Activated CD8-positive, alpha-beta T cell treated with anti-CD3 and anti-CD28 coated beads, Interleukin-2, amount 10 ng/mL, durations not matched to agents 7 days and 5 days (primary cell): ENCODE results near the gene TAF15. TPM values are rescaled to one million over a fixed set of nuclear protein-coding genes. Genes with fewer than 3 reads are reported as not detected.

Experiments used
- ATAC-seq: fragments of 150-1000 bp; cut with Tn5 transposase; one replicate; pipeline ENCODE4 v1.10.0; 2021; ENCODE audit warnings: moderate library complexity
- CTCF ChIA-PET: fragments of 350-600 bp; sonication (Branson Sonifier 250); formaldehyde crosslinking; loops from one replicate; lab custom pipeline; 2021; ENCODE audit warnings: antibody characterized with exemption; lab: Charles Lee
- POLR2A ChIA-PET: fragments of 350-600 bp; sonication (Branson Sonifier 250); formaldehyde crosslinking; loops from one replicate; lab custom pipeline; 2021; ENCODE audit warnings: antibody characterized with exemption; lab: Charles Lee
- DNase-seq: peaks from one replicate; pipeline ENCODE4 v3.0.0-alpha.2; 2020
- H3K27ac Mint-ChIP-seq: one replicate; pipeline ENCODE4 v1.8.0; 2021; ENCODE audit warnings: mild to moderate bottlenecking, mixed read lengths
- H3K27me3 Mint-ChIP-seq: one replicate; pipeline ENCODE4 v1.8.0; 2021; ENCODE audit warnings: low read depth, mixed read lengths
- H3K36me3 Mint-ChIP-seq: one replicate; pipeline ENCODE4 v1.8.0; 2021; ENCODE audit warnings: low read depth, mixed read lengths
- H3K4me1 Mint-ChIP-seq: one replicate; pipeline ENCODE4 v1.8.0; 2021; ENCODE audit warnings: low read depth, mixed read lengths
- H3K4me3 Mint-ChIP-seq: one replicate; pipeline ENCODE4 v1.8.0; 2021; ENCODE audit warnings: mild to moderate bottlenecking, mixed read lengths
- H3K9me3 Mint-ChIP-seq: one replicate; pipeline ENCODE4 v1.8.0; 2022; ENCODE audit warnings: mixed read lengths; ENCODE audit not compliant: insufficient read depth
- total RNA-seq, 2 experiments: library from RNA; stranded (reverse); gene quantifications; one replicate each; pipeline ENCODE4 v1.2.3, GENCODE V29; 2021

The TAF15 gene
- total RNA-seq, 2 experiments from 2014 or later = 336 to 341 TPM

GRCh38 chr17:35768797-35769196 is 40.5 kb upstream of the TAF15 start:
- Mint-ChIP-seq H3K4me3 (no peak overlapping the region), H3K4me1 (peaks cover 16% of the 10 kb centered on the region), H3K36me3 (no peaks in the 10 kb centered on the region), H3K9me3 (no peaks in the 10 kb centered on the region), H3K27ac (no peak overlapping the region), H3K27me3 (peaks cover 8% of the 10 kb centered on the region)
- ChIA-PET POLR2A (no interaction called here), CTCF (interaction anchor here (1.1 to 11.6 kb wide), 3 partner anchors 12 to 40 kb away, joined by 3 to 415 read pairs (median 3); partner anchors contain the start of gene TAF15)
- DNase-seq = no peak
- no peak for ATAC-seq

- ATAC-seq (no peak), DNase-seq (no peak)
- ChIA-PET CTCF (interaction anchor here (1.0 to 11.6 kb wide), 5 partner anchors 11 to 39 kb away, joined by 3 to 415 read pairs (median 3); partner anchors contain the start of gene TAF15), POLR2A (interaction anchor here (0.9 kb wide), 1 partner anchor 25 kb away, joined by 3 read pairs; no protein-coding TSS in a partner anchor)
- H3K27ac Mint-ChIP-seq = no peak overlapping the region
- no peak overlapping the region for H3K4me3 Mint-ChIP-seq
- peaks cover 8% of the 10 kb centered on the region for H3K4me1 Mint-ChIP-seq
- no peaks in the 10 kb centered on the region for H3K9me3 Mint-ChIP-seq
- H3K27me3 Mint-ChIP-seq = peaks cover 11% of the 10 kb centered on the region
- H3K36me3 Mint-ChIP-seq = no peaks in the 10 kb centered on the region
Measured at GRCh38 chr17:35769895-35770486, 39.3 kb upstream of the TAF15 start.

- H3K4me1 Mint-ChIP-seq = no peaks in the 10 kb centered on the region
- H3K27me3 Mint-ChIP-seq = peaks cover 18% of the 10 kb centered on the region
- DNase-seq (no peak), ATAC-seq (no peak)
- no peaks in the 10 kb centered on the region for H3K36me3 Mint-ChIP-seq
- H3K27ac Mint-ChIP-seq = no peak overlapping the region
- no peaks in the 10 kb centered on the region for H3K9me3 Mint-ChIP-seq
- H3K4me3 Mint-ChIP-seq = no peak overlapping the region
- CTCF ChIA-PET = no interaction called here
- POLR2A ChIA-PET = interaction anchor here (0.6 kb wide), 1 partner anchor 196 kb away, joined by 3 read pairs; no protein-coding TSS in a partner anchor
Measured at GRCh38 chr17:35773129-35773528, 36.2 kb upstream of the TAF15 start.

GRCh38 chr17:35773679-35774425 is 35.4 kb upstream of the TAF15 start:
- POLR2A ChIA-PET = no interaction called here
- no peak for DNase-seq
- Mint-ChIP-seq H3K27ac (no peak overlapping the region), H3K27me3 (peaks cover 19% of the 10 kb centered on the region), H3K4me3 (no peak overlapping the region), H3K9me3 (no peaks in the 10 kb centered on the region), H3K36me3 (no peaks in the 10 kb centered on the region), H3K4me1 (no peaks in the 10 kb centered on the region)
- CTCF ChIA-PET = interaction anchor here (1.4 kb wide), 1 partner anchor 10 kb away, joined by 5 read pairs; no protein-coding TSS in a partner anchor
- ATAC-seq = no peak

- no peaks in the 10 kb centered on the region for H3K36me3 Mint-ChIP-seq
- H3K27ac Mint-ChIP-seq = no peak overlapping the region
- peaks cover 21% of the 10 kb centered on the region for H3K27me3 Mint-ChIP-seq
- no peak overlapping the region for H3K4me3 Mint-ChIP-seq
- ATAC-seq (no peak), DNase-seq (no peak)
- H3K9me3 Mint-ChIP-seq = no peaks in the 10 kb centered on the region
- ChIA-PET POLR2A (no interaction called here), CTCF (interaction anchor here (1.4 kb wide), 2 partner anchors 10 to 374 kb away, joined by 3 to 5 read pairs; no protein-coding TSS in a partner anchor)
- no peaks in the 10 kb centered on the region for H3K4me1 Mint-ChIP-seq
Measured at GRCh38 chr17:35774499-35774898, 34.8 kb upstream of the TAF15 start.

GRCh38 chr17:35775039-35775438 is 34.2 kb upstream of the TAF15 start:
- POLR2A ChIA-PET = no interaction called here
- DNase-seq = no peak
- H3K27ac Mint-ChIP-seq = no peak overlapping the region
- no peak overlapping the region for H3K4me3 Mint-ChIP-seq
- no peaks in the 10 kb centered on the region for H3K4me1 Mint-ChIP-seq
- peaks cover 21% of the 10 kb centered on the region for H3K27me3 Mint-ChIP-seq
- no peaks in the 10 kb centered on the region for H3K9me3 Mint-ChIP-seq
- H3K36me3 Mint-ChIP-seq = no peaks in the 10 kb centered on the region
- CTCF ChIA-PET = interaction anchor here (0.9 to 3.8 kb wide), 3 partner anchors 8 to 374 kb away, joined by 3 to 25 read pairs (median 3); no protein-coding TSS in a partner anchor
- ATAC-seq = no peak

GRCh38 chr17:35775583-35775982 is 33.7 kb upstream of the TAF15 start:
- no peak for ATAC-seq
- H3K4me3 Mint-ChIP-seq = no peak overlapping the region
- H3K27ac Mint-ChIP-seq = no peak overlapping the region
- H3K4me1 Mint-ChIP-seq = no peaks in the 10 kb centered on the region
- DNase-seq = no peak
- ChIA-PET POLR2A (no interaction called here), CTCF (interaction anchor here (0.9 to 3.8 kb wide), 3 partner anchors 9 to 373 kb away, joined by 3 to 25 read pairs (median 3); no protein-coding TSS in a partner anchor)
- H3K27me3 Mint-ChIP-seq = peaks cover 21% of the 10 kb centered on the region
- H3K36me3 Mint-ChIP-seq = no peaks in the 10 kb centered on the region
- no peaks in the 10 kb centered on the region for H3K9me3 Mint-ChIP-seq

GRCh38 chr17:35778641-35779196 is 30.6 kb upstream of the TAF15 start:
- Mint-ChIP-seq H3K27me3 (peaks cover 21% of the 10 kb centered on the region), H3K27ac (no peak overlapping the region), H3K4me3 (no peak overlapping the region), H3K9me3 (no peaks in the 10 kb centered on the region), H3K4me1 (no peaks in the 10 kb centered on the region), H3K36me3 (no peaks in the 10 kb centered on the region)
- ATAC-seq (no peak), DNase-seq (no peak)
- POLR2A ChIA-PET = no interaction called here
- CTCF ChIA-PET = interaction anchor here (1.0 to 4.3 kb wide), 5 partner anchors 15 to 165 kb away, joined by 3 to 34 read pairs (median 4); no protein-coding TSS in a partner anchor

GRCh38 chr17:35780950-35781349 is 28.3 kb upstream of the TAF15 start:
- H3K27me3 Mint-ChIP-seq = peaks cover 13% of the 10 kb centered on the region
- no peak for DNase-seq
- H3K4me1 Mint-ChIP-seq = no peaks in the 10 kb centered on the region
- no peaks in the 10 kb centered on the region for H3K9me3 Mint-ChIP-seq
- no peak for ATAC-seq
- H3K27ac Mint-ChIP-seq = no peak overlapping the region
- POLR2A ChIA-PET = interaction anchor here (1.1 kb wide), 1 partner anchor 28 kb away, joined by 4 read pairs; the partner anchor contains the start of gene TAF15
- CTCF ChIA-PET = interaction anchor here (1.0 to 4.3 kb wide), 4 partner anchors 12 to 29 kb away, joined by 3 to 34 read pairs (median 4); partner anchors contain the start of gene TAF15
- H3K4me3 Mint-ChIP-seq = no peak overlapping the region
- no peaks in the 10 kb centered on the region for H3K36me3 Mint-ChIP-seq

- Mint-ChIP-seq H3K27me3 (peaks cover 16% of the 10 kb centered on the region), H3K9me3 (no peaks in the 10 kb centered on the region), H3K27ac (no peak overlapping the region), H3K4me3 (no peak overlapping the region), H3K36me3 (no peaks in the 10 kb centered on the region), H3K4me1 (peaks cover 7% of the 10 kb centered on the region)
- ATAC-seq = no peak
- ChIA-PET CTCF (interaction anchor here (1.0 to 6.6 kb wide), 5 partner anchors 11 to 172 kb away, joined by 3 to 56 read pairs (median 4); no protein-coding TSS in a partner anchor), POLR2A (interaction anchor here (1.5 to 2.6 kb wide), 2 partner anchors 20 to 24 kb away, joined by 3 to 10 read pairs; partner anchors contain the start of gene TAF15)
- DNase-seq = no peak
Measured at GRCh38 chr17:35784895-35785294, 24.4 kb upstream of the TAF15 start.

GRCh38 chr17:35786941-35787432 is 22.3 kb upstream of the TAF15 start:
- ChIA-PET POLR2A (interaction anchor here (0.6 kb wide), 1 partner anchor 108 kb away, joined by 6 read pairs; no protein-coding TSS in a partner anchor), CTCF (interaction anchor here (6.6 kb wide), 1 partner anchor 23 kb away, joined by 56 read pairs; no protein-coding TSS in a partner anchor)
- Mint-ChIP-seq H3K36me3 (no peaks in the 10 kb centered on the region), H3K27ac (no peak overlapping the region), H3K4me1 (peaks cover 7% of the 10 kb centered on the region), H3K27me3 (peaks cover 13% of the 10 kb centered on the region), H3K4me3 (no peak overlapping the region), H3K9me3 (no peaks in the 10 kb centered on the region)
- DNase-seq = no peak
- no peak for ATAC-seq
